Neural cell (in vitro differentiated cells): ENCODE data around the gene STRIP1. TPM values are rescaled to one million over a fixed set of nuclear protein-coding genes. Genes with fewer than 3 reads are reported as not detected.

ENCODE experiments used
- H2AFZ ChIP-seq: fragments of 200-600, 300-800 bp; sonication (generic), shearing (Covaris generic); 2 replicates; pipeline ENCODE4 v1.6.0; 2014; ENCODE audit warnings: low read depth, mild to moderate bottlenecking, antibody characterized with exemption, low read length, moderate library complexity
- H3F3A ChIP-seq: fragments of 200-600 bp; shearing (Covaris generic); 2 replicates; pipeline ENCODE4 v1.6.1; 2016; ENCODE audit warnings: mild to moderate bottlenecking, moderate library complexity, mixed read lengths, antibody characterized with exemption, low read length; ENCODE audit not compliant: insufficient read depth, poor library complexity, severe bottlenecking
- H3K27ac ChIP-seq: fragments of 200-600, 300-800 bp; sonication (generic), shearing (Covaris generic); 2 replicates; pipeline ENCODE4 v1.5.1; 2014; ENCODE audit warnings: mild to moderate bottlenecking, low read length, moderate library complexity
- H3K27me3 ChIP-seq: fragments of 300-800, 200-600 bp; sonication (generic), shearing (Covaris generic); 2 replicates; pipeline ENCODE4 v1.6.0; 2014; ENCODE audit warnings: mild to moderate bottlenecking, low read depth, low read length, moderate library complexity; ENCODE audit not compliant: insufficient read depth
- H3K36me3 ChIP-seq: fragments of 300-800, 200-600 bp; sonication (generic), shearing (Covaris generic); 2 replicates; pipeline ENCODE4 v1.5.1; 2014; ENCODE audit warnings: mild to moderate bottlenecking, antibody characterized with exemption, low read length, moderate library complexity; ENCODE audit not compliant: insufficient read depth
- H3K4me2 ChIP-seq: fragments of 300-800, 200-600 bp; sonication (generic), shearing (Covaris generic); 2 replicates; pipeline ENCODE4 v1.6.0; 2014; ENCODE audit warnings: mild to moderate bottlenecking, low read length
- H3K4me3 ChIP-seq: fragments of 300-800, 200-600 bp; sonication (generic), shearing (Covaris generic); 2 replicates; pipeline ENCODE4 v1.5.1; 2014; ENCODE audit warnings: mild to moderate bottlenecking, low read length, moderate library complexity
- H3K79me2 ChIP-seq: fragments of 200-600 bp; shearing (Covaris generic); replicated peaks from 2 replicates; pipeline ENCODE4 v1.6.0; 2014; ENCODE audit warnings: mild to moderate bottlenecking, low read length, moderate library complexity; ENCODE audit not compliant: insufficient read depth
- H3K9ac ChIP-seq: fragments of 300-800, 200-600 bp; sonication (generic), shearing (Covaris generic); 2 replicates; pipeline ENCODE4 v1.6.1; 2016; ENCODE audit warnings: mild to moderate bottlenecking, low read length, mixed read lengths
- H3K9me2 ChIP-seq: fragments of 200-600 bp; shearing (Covaris generic); 2 replicates; pipeline ENCODE4 v1.6.1; 2016; ENCODE audit warnings: mild to moderate bottlenecking, low read length, mixed read lengths; ENCODE audit not compliant: insufficient read depth
- H3K9me3 ChIP-seq: fragments of 200-600, 300-800 bp; sonication (generic), shearing (Covaris generic); 2 replicates; pipeline ENCODE4 v1.6.1; 2016; ENCODE audit warnings: mild to moderate bottlenecking, mixed run types, low read length, moderate library complexity, mixed read lengths
- H4K20me1 ChIP-seq: fragments of 200-600 bp; shearing (Covaris generic); 2 replicates; pipeline ENCODE4 v1.6.1; 2016; ENCODE audit warnings: mild to moderate bottlenecking, mixed run types; ENCODE audit not compliant: insufficient read depth
- CTCF ChIP-seq: fragments of 450-650 bp; IDR thresholded peaks from 2 replicates; pipeline ENCODE4 v1.5.1; 2014; ENCODE audit warnings: antibody characterized with exemption, mild to moderate bottlenecking, moderate library complexity; ENCODE audit not compliant: poor library complexity, severe bottlenecking
- EP300 ChIP-seq: fragments of 450-650 bp; conservative IDR thresholded peaks from 2 replicates; pipeline ENCODE4 v1.6.1; 2014; ENCODE audit warnings: antibody characterized with exemption, mild to moderate bottlenecking, moderate library complexity; ENCODE audit not compliant: poor library complexity, severe bottlenecking
- EZH2 ChIP-seq: fragments of 200-600, 300-800 bp; shearing (Covaris generic), sonication (generic); IDR thresholded peaks from 2 replicates; pipeline ENCODE4 v1.6.1; 2014; ENCODE audit warnings: antibody characterized with exemption, low read length, borderline replicate concordance, mild to moderate bottlenecking; ENCODE audit not compliant: insufficient read depth, poor library complexity, severe bottlenecking
- MXI1 ChIP-seq: fragments of 450-650 bp; conservative IDR thresholded peaks from 2 replicates; pipeline ENCODE4 v1.6.1; 2014; ENCODE audit warnings: antibody characterized with exemption, mild to moderate bottlenecking; ENCODE audit not compliant: poor library complexity, severe bottlenecking
- POLR2AphosphoS5 ChIP-seq: IDR thresholded peaks from 2 replicates; pipeline ENCODE4 v1.6.1; 2012
- RAD21 ChIP-seq: fragments of 450-650 bp; conservative IDR thresholded peaks from 2 replicates; pipeline ENCODE4 v1.6.1; 2014; ENCODE audit warnings: antibody characterized with exemption, mild to moderate bottlenecking, moderate library complexity
- REST ChIP-seq: IDR thresholded peaks from 2 replicates; pipeline ENCODE4 v1.6.1; 2012; ENCODE audit warnings: borderline replicate concordance
- SMC3 ChIP-seq: fragments of 450-650 bp; conservative IDR thresholded peaks from 2 replicates; pipeline ENCODE4 v1.6.1; 2014; ENCODE audit warnings: antibody characterized with exemption, mild to moderate bottlenecking, moderate library complexity; ENCODE audit not compliant: poor library complexity
- TAF1 ChIP-seq: IDR thresholded peaks from 2 replicates; pipeline ENCODE4 v1.6.1; 2012; ENCODE audit warnings: low read depth
- polyA plus RNA-seq: library from polyadenylated mRNA; depleted of rRNA; stranded (reverse); fragments of >200 nt; gene quantifications from 2 replicates; pipeline ENCODE4 v1.2.3, GENCODE V29; 2014

STRIP1 gene
- polyA plus RNA-seq, 1 donor from 2014 or later: 178 TPM

- peaks cover 21% of the 10 kb centered on the region for H3K36me3 ChIP-seq
- no peak overlapping the region for H3K4me2 ChIP-seq
- H3K27me3 ChIP-seq: no peaks in the 10 kb centered on the region
- no peak overlapping the region for H3K4me3 ChIP-seq
- TF ChIP-seq MXI1 (no peak), EP300 (no peak), SMC3 (no peak), REST (no peak), CTCF (no peak), EZH2 (no peak), POLR2AphosphoS5 (no peak), TAF1 (no peak), RAD21 (no peak)
- peaks cover 22% of the 10 kb centered on the region for H3K79me2 ChIP-seq
- H3K9me2 ChIP-seq: no peaks in the 10 kb centered on the region
- no peaks in the 10 kb centered on the region for H3F3A ChIP-seq
- H3K27ac ChIP-seq: no peak overlapping the region
- no peak overlapping the region for H2AFZ ChIP-seq
- H4K20me1 ChIP-seq: no peaks in the 10 kb centered on the region
- H3K9ac ChIP-seq: no peak overlapping the region
- no peaks in the 10 kb centered on the region for H3K9me3 ChIP-seq
These were observed 6.1 kb downstream of the STRIP1 start for GRCh38 chr1:110040548-110040947.

GRCh38 chr1:110043016-110043415 lies 8.6 kb downstream of the STRIP1 start:
- Histone ChIP-seq H3K9ac (no peak overlapping the region), H2AFZ (no peak overlapping the region), H3K27me3 (no peaks in the 10 kb centered on the region), H3K4me3 (no peak overlapping the region), H3F3A (no peaks in the 10 kb centered on the region), H3K79me2 (no peaks in the 10 kb centered on the region), H3K4me2 (no peak overlapping the region), H3K27ac (no peak overlapping the region), H3K9me2 (no peaks in the 10 kb centered on the region), H4K20me1 (no peaks in the 10 kb centered on the region), H3K9me3 (no peaks in the 10 kb centered on the region), H3K36me3 (peaks cover 18% of the 10 kb centered on the region)
- TF ChIP-seq EZH2: no peak
- no peak for TF ChIP-seq RAD21
- TF ChIP-seq POLR2AphosphoS5: no peak
- TF ChIP-seq MXI1: no peak
- TF ChIP-seq SMC3: no peak
- TF ChIP-seq REST: no peak
- no peak for TF ChIP-seq EP300
- TF ChIP-seq CTCF: no peak
- no peak for TF ChIP-seq TAF1
